Heart left ventricle (tissue), 16 donors: Measurements from ENCODE around the gene RETN. TPM values are rescaled to one million over a fixed set of nuclear protein-coding genes. Genes with fewer than 3 reads are reported as not detected.

ENCODE experiments used
- ATAC-seq, 4 donors: fragments of 200-7000 bp; cut with Tn5 transposase; one replicate each; pipeline ENCODE4 v1.9.1; 2020 to 2022; ENCODE audit warnings: moderate library complexity in 4 of 4, mild to moderate bottlenecking in 3 of 4, moderate number of reproducible peaks in 1 of 4
- DNase-seq, 5 donors: peaks; one replicate each; pipeline ENCODE4 v3.0.0-alpha.2; 2020
- H3K27ac ChIP-seq, 12 donors: fragments of 200-600 bp; sonication (generic) in 4 of 12; one replicate each; pipeline versions ENCODE4 v1.5.0 to v1.8.0; 2016 to 2022; ENCODE audit warnings: mild to moderate bottlenecking in 2 of 12
- H3K27me3 ChIP-seq, 9 donors: fragments of 200-600 bp; sonication (generic) in 2 of 9; one replicate each; pipeline versions ENCODE4 v1.5.1 to v1.8.0; 2016 to 2022; ENCODE audit warnings: mild to moderate bottlenecking in 3 of 9
- H3K36me3 ChIP-seq, 9 donors: fragments of 200-600 bp; sonication (generic) in 2 of 9; one replicate each; pipeline versions ENCODE4 v1.5.0 to v1.8.0; 2018 to 2022; ENCODE audit warnings: mild to moderate bottlenecking in 2 of 9
- H3K4me1 ChIP-seq, 12 donors: fragments of 200-600 bp; sonication (generic) in 4 of 12; one replicate each; pipeline versions ENCODE4 v1.5.0 to v1.8.0; 2016 to 2022; ENCODE audit warnings: mild to moderate bottlenecking in 3 of 12
- H3K4me3 ChIP-seq, 12 donors: fragments of 200-600 bp; sonication (generic) in 4 of 12; one replicate each; pipeline versions ENCODE4 v1.5.0 to v1.8.0; 2017 to 2022; ENCODE audit warnings: mild to moderate bottlenecking in 9 of 12, moderate library complexity in 4 of 12
- H3K9me3 ChIP-seq, 12 donors: fragments of 200-600 bp; sonication (generic) in 4 of 12; one replicate each; pipeline versions ENCODE4 v1.5.0 to v1.8.0; 2016 to 2022; ENCODE audit warnings: mild to moderate bottlenecking in 1 of 12
- CTCF ChIP-seq, 12 donors: fragments of 200-600 bp; sonication (generic) in 4 of 12; IDR thresholded peaks; one replicate each; pipeline versions ENCODE4 v1.5.0 to v1.8.0; 2018 to 2022; ENCODE audit warnings: antibody characterized with exemption in 12 of 12, mild to moderate bottlenecking in 5 of 12
- POLR2A ChIP-seq, 2 donors: fragments of 450-650 bp; IDR thresholded peaks; one replicate each; pipeline ENCODE4 v1.6.1; 2017; ENCODE audit warnings: antibody characterized with exemption in 2 of 2, mild to moderate bottlenecking in 2 of 2, moderate library complexity in 2 of 2
- WGBS, 4 donors: extraction: QIAGEN DNeasy Blood & Tissue Kit in 2 of 4; methylation state at CpG; one replicate each; pipeline versions ENCODE4 v1.1.5 to v1.1.7; 2013 to 2018; 5-methylcytosine and 5-hydroxymethylcytosine counted together
- intact Hi-C, 10 donors: fragments of 100-400 bp; cut with DNase I; formaldehyde crosslinking; loops; one replicate each; pipeline versions ENCODE4 v1.11.1 to v1.14.2; 2022
- polyA plus RNA-seq, 2 donors: library from polyadenylated mRNA; stranded (reverse); fragments of 200-250 nt; gene quantifications; one replicate each; pipeline ENCODE4 v1.2.3, GENCODE V29; 2013
- total RNA-seq, 9 donors: library from RNA; depleted of rRNA in 2 of 9; stranded (reverse); fragments of >200 nt in 2 of 9; fragmentation: NEBNext Ultra II Directional in 3 of 9; extraction: Animal tissue kit (Norgen Biotek cat#: 25700) in 3 of 9; gene quantifications; one replicate each; pipeline versions ENCODE4 v1.1.0 to v1.2.4, GENCODE V29; 2016 to 2023
- donor health status: ischemic (EF 13 %, LVEDD 7.1; RV severe dilation, severe dysfunction).
- donor health status: healthy with polysubstance abuse.
- donor health status: DM: no; HTN: yes; CAD: no.
- donor health status: DM: no; HTN: no; CAD: no.
- donor health status: ischemic (EF 25% LVEDD 6.9; RV normal size, moderate dysfunction).
- donor health status: ischemic (EF 25% LVEDD 5.7; RV mildly dilated, moderate dysfunction).
- donor health status: healthy.
- donor health status: DM: yes; HTN: yes; CAD: no.
- donor health status: ischemic (EF 35%, LVEDD 5.7; RV mildly dilated, moderate dysfunction).
- donor health status: nonischemic (EF 11% LVEDD 7.7; RV severe dilation, severe dysfunction).
- donor health status: DM: yes; HTN: yes; CAD: no.
- donor health status: PGD.
- donor health status: ischemic (EF 29% LVEDD 5.4; RV normal size, mild dysfunction).
- donor health status: nonischemic (EF 23%, LVEDD 6.1; RV moderate dilation, normal function).

Gene RETN
- total and polyA plus RNA-seq, 11 donors, result 2.6 to 9.2 (median 4.8) TPM; not detected in 8

DNA sequence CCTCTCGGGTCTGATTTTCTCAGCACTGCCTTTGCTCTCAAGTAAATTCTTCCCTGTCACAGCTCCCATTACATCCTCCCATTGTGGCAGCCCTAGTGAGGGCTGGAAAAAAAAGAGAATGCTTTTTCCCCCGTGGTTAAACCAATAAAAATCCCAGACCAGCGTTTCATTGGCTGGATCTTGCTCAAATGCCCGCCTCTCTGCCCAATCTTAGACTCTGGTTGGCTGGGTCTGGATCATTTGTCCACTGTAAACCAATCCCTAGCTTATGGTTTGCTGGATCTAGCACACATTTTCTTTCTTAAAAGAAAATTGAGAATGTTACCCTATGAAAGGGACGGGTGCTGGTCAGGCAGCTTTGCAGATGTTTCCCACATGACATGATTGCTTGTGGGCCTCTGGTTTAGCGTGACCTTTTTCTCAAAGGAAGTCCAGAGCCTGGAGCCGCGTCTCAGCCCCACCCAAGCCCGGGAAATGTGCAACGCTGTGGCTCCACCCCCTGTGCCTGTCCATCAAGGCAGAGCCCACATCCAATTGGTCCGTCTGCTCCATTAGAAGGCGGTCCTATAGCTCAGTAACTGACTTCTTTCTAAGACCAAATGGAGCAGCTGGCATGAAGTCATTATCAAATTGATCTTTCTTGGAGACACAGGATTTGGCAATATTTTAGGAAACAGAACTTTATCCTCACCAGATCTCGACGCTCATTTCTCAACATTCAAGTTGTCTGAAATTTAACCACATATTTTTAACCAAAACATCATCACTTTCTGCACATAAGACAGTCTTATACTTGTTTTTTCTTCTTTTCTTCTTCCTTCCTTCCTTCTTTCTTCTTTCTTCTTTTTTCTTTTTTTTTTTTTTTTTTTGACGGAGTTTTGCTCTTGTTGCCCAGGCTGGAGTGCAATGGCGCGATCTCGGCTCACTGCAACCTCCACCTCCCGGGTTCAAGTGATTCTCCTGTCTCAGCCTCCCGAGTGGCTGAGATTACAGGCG lies 5.5 kb downstream of the RETN start:
- Histone ChIP-seq H3K9me3 (peaks cover 0 to 7% (median 0%) of the 10 kb centered on the region in 12 donors), H3K27me3 (peaks cover 0 to 44% (median 14%) of the 10 kb centered on the region in 9 donors), H3K4me1 (peaks cover 0 to 19% (median 0%) of the 10 kb centered on the region in 12 donors), H3K27ac (peak overlapping the region in 1 of 12 donors; percentile 70), H3K36me3 (no peaks in the 10 kb centered on the region), H3K4me3 (no peak overlapping the region)
- intact Hi-C loops, result loop anchor here in 6 of 10 donors (5.0 to 10.0 kb wide), 5 partner anchors 102 to 322 kb away; no protein-coding TSS in a partner anchor
- ATAC-seq, result peak in 3 of 4 donors; percentile 87 to 89 (median 87)
- 57 to 60% (median 59%) methylated on average over 19 to 21 of the region's 21 CpGs for WGBS, 4 donors
- TF ChIP-seq CTCF (IDR thresholded peaks at IDR 0.05) (no peak), POLR2A (IDR thresholded peaks at IDR 0.05) (no peak)
- DNase-seq, result peak; percentile 55 to 81 (median 76)

DNA sequence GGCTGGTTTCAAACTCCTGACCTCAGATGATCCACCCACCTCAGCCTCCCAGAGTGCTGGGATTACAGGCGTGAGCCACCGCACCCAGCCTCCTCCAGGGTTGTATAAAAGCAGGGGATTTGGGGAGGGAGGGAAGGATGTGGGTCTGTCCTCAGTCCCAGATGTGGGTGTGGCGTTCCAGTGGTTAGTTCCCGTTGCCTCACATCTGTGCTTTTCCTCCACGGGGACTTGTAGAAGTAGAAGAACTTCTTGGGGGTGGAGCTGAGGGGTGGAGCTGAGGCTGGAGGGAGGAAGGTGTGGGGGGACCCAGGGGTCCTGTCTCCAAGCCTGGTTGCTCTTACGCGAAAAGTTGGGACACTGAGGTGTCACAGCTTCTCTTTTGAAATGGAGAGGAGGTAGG lies 7.5 kb downstream of the RETN start:
- Histone ChIP-seq H3K27ac (no peak overlapping the region), H3K27me3 (peaks cover 0 to 40% (median 11%) of the 10 kb centered on the region in 9 donors), H3K9me3 (peaks cover 0 to 7% (median 0%) of the 10 kb centered on the region in 12 donors), H3K4me1 (peaks cover 0 to 30% (median 1%) of the 10 kb centered on the region in 12 donors), H3K4me3 (no peak overlapping the region), H3K36me3 (no peaks in the 10 kb centered on the region)
- intact Hi-C loops, result loop anchor here in 6 of 10 donors (5.0 to 10.0 kb wide), 5 partner anchors 104 to 324 kb away; no protein-coding TSS in a partner anchor
- peak in 2 of 5 donors; percentile 51 to 58 for DNase-seq
- ATAC-seq, result no peak
- TF ChIP-seq POLR2A (IDR thresholded peaks at IDR 0.05) (no peak), CTCF (IDR thresholded peaks at IDR 0.05) (no peak)
- 22 to 43% (median 35%) methylated on average over 4 to 7 of the region's 7 CpGs for WGBS, 4 donors

DNA sequence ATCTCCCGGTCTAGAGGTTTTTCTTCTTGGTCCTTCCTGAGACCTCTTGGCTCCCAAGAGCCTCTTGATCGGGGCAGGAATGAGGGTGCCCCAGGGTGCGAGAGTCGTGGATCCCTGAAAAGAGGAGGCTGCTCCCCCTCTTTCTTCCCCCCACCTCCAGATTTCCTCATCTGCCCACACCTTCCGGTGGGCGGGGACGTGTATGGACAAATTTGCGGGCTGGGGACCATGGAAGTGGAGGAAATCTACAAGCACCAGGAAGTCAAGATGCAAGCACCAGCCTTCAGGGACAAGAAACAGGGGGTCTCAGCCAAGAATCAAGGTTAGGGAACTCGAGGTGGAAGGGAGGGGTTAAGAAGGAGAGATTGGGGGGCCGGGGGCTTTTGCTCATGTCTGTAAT lies 8.0 kb downstream of the RETN start, which contains the start of gene MCEMP1:
TSS of gene MCEMP1 (plus strand) at position 237 of the 400 bp plus-strand sequence. CDS start at position 268, 31 bp downstream.
- intact Hi-C loops, result loop anchor here in 6 of 10 donors (5.0 to 10.0 kb wide), 5 partner anchors 105 to 325 kb away; no protein-coding TSS in a partner anchor
- Histone ChIP-seq H3K36me3 (no peaks in the 10 kb centered on the region), H3K27ac (no peak within 1 kb of the TSS), H3K4me3 (no peak within 1 kb of the TSS), H3K27me3 (peaks cover 0 to 36% (median 7%) of the 10 kb centered on the region in 9 donors), H3K9me3 (peaks cover 0 to 7% (median 0%) of the 10 kb centered on the region in 12 donors), H3K4me1 (peaks cover 0 to 34% (median 3%) of the 10 kb centered on the region in 12 donors)
- 35 to 42% (median 41%) methylated on average over 10 of the region's 10 CpGs for WGBS, 4 donors
- TF ChIP-seq CTCF (IDR thresholded peaks at IDR 0.05) (no peak), POLR2A (IDR thresholded peaks at IDR 0.05) (no peak)
- ATAC-seq (no peak), DNase-seq (no peak)
